HCT116 (cell line): ENCODE data around the gene DUOXA1. TPM values are rescaled to one million over a fixed set of nuclear protein-coding genes. Genes with fewer than 3 reads are reported as not detected.

ENCODE experiments used
- ATAC-seq: fragments of 200-7000 bp; cut with Tn5 transposase; 2 replicates; pipeline ENCODE4 v1.9.1; 2020; ENCODE audit warnings: mild to moderate bottlenecking, moderate library complexity
- BruUV-seq: library from RNA; stranded (reverse); fragments of 400-500 nt; replicated peaks from 2 replicates; lab custom pipeline; 2021; lab: Mats Ljungman, UMichigan
- CTCF ChIA-PET: fragments of 300-600 bp; sonication (Branson Sonifier 250); formaldehyde crosslinking; loops from one replicate; lab custom pipeline; 2021; ENCODE audit warnings: antibody characterized with exemption; lab: Charles Lee
- POLR2A ChIA-PET: fragments of 300-600, 350-600 bp; sonication (Branson Sonifier 250); formaldehyde crosslinking; loops from one replicate; lab custom pipeline; 2021; ENCODE audit warnings: antibody characterized with exemption; lab: Charles Lee
- RAD21 ChIA-PET, 2 experiments: fragments of 300-600 bp; sonication (Branson Sonifier 250); formaldehyde crosslinking; loops; one replicate each; lab custom pipeline; 2023; ENCODE audit warnings: low total read pairs in 2 of 2; ENCODE audit not compliant: uncharacterized antibody in 2 of 2, unreplicated experiment in 2 of 2, low non-redundant PET in 1 of 2; lab: Charles Lee
- DNase-seq: peaks from one replicate; pipeline ENCODE4 v3.0.0-alpha.2; 2010; ENCODE audit warnings: low read depth, low spot score
- H2AFZ ChIP-seq: fragments of 200-600 bp; shearing (Covaris generic), sonication (generic); 2 replicates; pipeline ENCODE4 v1.6.1; 2017; ENCODE audit warnings: low read depth, mixed run types, mixed read lengths, antibody characterized with exemption, low read length; ENCODE audit not compliant: poor library complexity, severe bottlenecking
- H3K27ac ChIP-seq: 2 replicates; pipeline ENCODE4 v1.5.1; 2012; ENCODE audit warnings: low read depth, low read length
- H3K27me3 ChIP-seq: fragments of 200-600 bp; sonication (generic); 2 replicates; pipeline ENCODE4 v1.6.1; 2016; ENCODE audit warnings: mixed run types, low read length, mixed read lengths; ENCODE audit not compliant: insufficient read depth
- H3K36me3 ChIP-seq, 2 experiments: fragments of 200-500 bp in 1 of 2; fragments of 200-600 bp in 1 of 2; sonication (Bioruptor generic) in 1 of 2; sonication (generic) in 1 of 2; 2 replicates each; pipeline versions ENCODE4 v1.5.1 to v1.6.1; 2014 to 2016; ENCODE audit warnings: low read length in 2 of 2, inconsistent platforms in 1 of 2, mixed read lengths in 1 of 2, mixed run types in 1 of 2; ENCODE audit not compliant: insufficient read depth in 2 of 2, control insufficient read depth in 1 of 2
- H3K4me1 ChIP-seq, 2 experiments: fragments of 200-600 bp in 1 of 2; sonication (generic) in 1 of 2; 2 replicates each; pipeline versions ENCODE4 v1.5.1 to v1.6.1; 2012 to 2017; ENCODE audit warnings: low read length in 2 of 2, inconsistent platforms in 1 of 2, mild to moderate bottlenecking in 1 of 2, mixed read lengths in 1 of 2, mixed run types in 1 of 2, moderate library complexity in 1 of 2; ENCODE audit not compliant: insufficient read depth in 2 of 2, control insufficient read depth in 1 of 2
- H3K4me2 ChIP-seq: fragments of 200-600 bp; sonication (generic); 2 replicates; pipeline ENCODE4 v1.6.1; 2017; ENCODE audit warnings: mixed run types, low read length, mixed read lengths
- H3K4me3 ChIP-seq, 2 experiments: fragments of 200-600 bp in 1 of 2; sonication (generic) in 1 of 2; replicated peaks in 1 of 2; 2 replicates each; pipeline ENCODE4 v1.5.1; 2011 to 2016; ENCODE audit warnings: low read length in 2 of 2, control low read depth in 1 of 2, low read depth in 1 of 2, mild to moderate bottlenecking in 1 of 2, mixed read lengths in 1 of 2, mixed run types in 1 of 2
- H3K79me2 ChIP-seq: fragments of 200-600 bp; sonication (generic); 2 replicates; pipeline ENCODE4 v1.6.1; 2017; ENCODE audit warnings: mild to moderate bottlenecking, mixed run types, low read length, moderate library complexity, mixed read lengths; ENCODE audit not compliant: insufficient read depth
- H3K9ac ChIP-seq: fragments of 200-600 bp; sonication (generic); 2 replicates; pipeline ENCODE4 v1.6.1; 2016; ENCODE audit warnings: low read length, mixed read lengths
- H3K9me2 ChIP-seq: fragments of 200-600 bp; sonication (generic), shearing (Covaris generic); 2 replicates; pipeline ENCODE4 v1.6.1; 2017; ENCODE audit warnings: mixed run types, mild to moderate bottlenecking, moderate library complexity; ENCODE audit not compliant: insufficient read depth
- H3K9me3 ChIP-seq, 2 experiments: fragments of 200-500 bp in 1 of 2; fragments of 200-600 bp in 1 of 2; sonication (Bioruptor generic) in 1 of 2; sonication (generic) in 1 of 2; 2 replicates each; pipeline ENCODE4 v1.6.1; 2014 to 2017; ENCODE audit warnings: low read length in 2 of 2, mixed read lengths in 2 of 2, inconsistent platforms in 1 of 2, low read depth in 1 of 2, mild to moderate bottlenecking in 1 of 2, mixed run types in 1 of 2, moderate library complexity in 1 of 2; ENCODE audit not compliant: control insufficient read depth in 1 of 2, insufficient read depth in 1 of 2
- H4K20me1 ChIP-seq: fragments of 200-600 bp; sonication (generic), shearing (Covaris generic); 2 replicates; pipeline ENCODE4 v1.6.1; 2017; ENCODE audit warnings: mixed run types, mild to moderate bottlenecking, moderate library complexity; ENCODE audit not compliant: insufficient read depth
- ELF1 ChIP-seq: IDR thresholded peaks from 2 replicates; pipeline ENCODE4 v1.6.1; 2012; ENCODE audit warnings: low read depth, borderline replicate concordance
- YY1 ChIP-seq: IDR thresholded peaks from 2 replicates; pipeline ENCODE4 v1.6.1; 2011; ENCODE audit warnings: low read length, low read depth, moderate library complexity, mild to moderate bottlenecking; ENCODE audit not compliant: insufficient replicate concordance; ENCODE audit errors: extremely low read depth
- ZFX ChIP-seq: fragments of 450-650 bp; IDR thresholded peaks from 2 replicates; pipeline ENCODE4 v1.6.1; 2017
- intact Hi-C: fragments of 100-400 bp; cut with micrococcal nuclease; formaldehyde crosslinking; loops from 2 replicates; pipeline ENCODE4 v1.10.0; 2022
- total RNA-seq: library from RNA; stranded (reverse); gene quantifications from one replicate; pipeline ENCODE4 v1.2.1, GENCODE V29; 2021; ENCODE audit not compliant: unreplicated experiment
- TF ChIP-seq, protein P1 (sequence below): IDR thresholded peaks from 2 replicates; pipeline ENCODE4 v1.6.1; 2012; ENCODE audit warnings: low read depth
- TF ChIP-seq, protein P2 (sequence below): IDR thresholded peaks from 2 replicates; pipeline ENCODE4 v1.6.1; 2012

DUOXA1 gene
- total RNA-seq, 1 experiment from 2014 or later = 2.3 TPM

DNA sequence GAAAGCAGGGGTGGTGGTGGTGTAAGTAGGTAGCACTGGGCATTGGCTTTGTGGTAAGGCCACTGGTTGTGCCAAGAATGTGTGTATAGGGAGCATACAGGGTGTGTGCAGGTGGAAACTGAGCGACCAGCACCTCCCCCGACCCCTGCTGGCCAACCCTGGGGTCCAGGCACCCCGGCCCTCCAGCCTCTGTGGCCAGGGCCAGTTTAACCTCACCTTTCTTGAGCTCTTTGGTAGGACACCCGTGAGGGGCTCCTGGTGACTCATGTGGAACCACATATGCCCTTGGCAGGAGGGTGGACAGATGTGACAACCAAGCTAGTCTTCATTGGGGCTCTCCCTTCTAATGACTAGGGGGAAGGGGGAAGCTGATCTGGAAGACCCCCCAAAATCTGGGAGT lies 38.6 kb upstream of the DUOXA1 start:
- no peak overlapping the region for H3K4me2 ChIP-seq
- H3K79me2 ChIP-seq = no peaks in the 10 kb centered on the region
- H4K20me1 ChIP-seq = no peaks in the 10 kb centered on the region
- H3K36me3 ChIP-seq = no peaks in the 10 kb centered on the region
- no peaks in the 10 kb centered on the region for H3K27me3 ChIP-seq
- ChIA-PET CTCF (interaction anchor here (0.7 to 2.4 kb wide), 7 partner anchors 14 to 229 kb away, joined by 3 to 6 read pairs (median 3); no protein-coding TSS in a partner anchor), RAD21 (no interaction called here), POLR2A (no interaction called here)
- no peak overlapping the region for H3K9ac ChIP-seq
- peaks cover 6 to 19% of the 10 kb centered on the region in 2 experiments for H3K4me1 ChIP-seq
- H3K9me3 ChIP-seq = no peaks in the 10 kb centered on the region
- BruUV-seq = no TSS peak
- no peak for DNase-seq
- ATAC-seq = no peak
- H3K9me2 ChIP-seq = no peaks in the 10 kb centered on the region
- H3K4me3 ChIP-seq = no peak overlapping the region
- intact Hi-C loops = loop anchor here (10.0 kb wide), 1 partner anchor 447 kb away; no protein-coding TSS in a partner anchor
- H3K27ac ChIP-seq = no peak overlapping the region
- no peak overlapping the region for H2AFZ ChIP-seq
- TF ChIP-seq, protein P1, sequence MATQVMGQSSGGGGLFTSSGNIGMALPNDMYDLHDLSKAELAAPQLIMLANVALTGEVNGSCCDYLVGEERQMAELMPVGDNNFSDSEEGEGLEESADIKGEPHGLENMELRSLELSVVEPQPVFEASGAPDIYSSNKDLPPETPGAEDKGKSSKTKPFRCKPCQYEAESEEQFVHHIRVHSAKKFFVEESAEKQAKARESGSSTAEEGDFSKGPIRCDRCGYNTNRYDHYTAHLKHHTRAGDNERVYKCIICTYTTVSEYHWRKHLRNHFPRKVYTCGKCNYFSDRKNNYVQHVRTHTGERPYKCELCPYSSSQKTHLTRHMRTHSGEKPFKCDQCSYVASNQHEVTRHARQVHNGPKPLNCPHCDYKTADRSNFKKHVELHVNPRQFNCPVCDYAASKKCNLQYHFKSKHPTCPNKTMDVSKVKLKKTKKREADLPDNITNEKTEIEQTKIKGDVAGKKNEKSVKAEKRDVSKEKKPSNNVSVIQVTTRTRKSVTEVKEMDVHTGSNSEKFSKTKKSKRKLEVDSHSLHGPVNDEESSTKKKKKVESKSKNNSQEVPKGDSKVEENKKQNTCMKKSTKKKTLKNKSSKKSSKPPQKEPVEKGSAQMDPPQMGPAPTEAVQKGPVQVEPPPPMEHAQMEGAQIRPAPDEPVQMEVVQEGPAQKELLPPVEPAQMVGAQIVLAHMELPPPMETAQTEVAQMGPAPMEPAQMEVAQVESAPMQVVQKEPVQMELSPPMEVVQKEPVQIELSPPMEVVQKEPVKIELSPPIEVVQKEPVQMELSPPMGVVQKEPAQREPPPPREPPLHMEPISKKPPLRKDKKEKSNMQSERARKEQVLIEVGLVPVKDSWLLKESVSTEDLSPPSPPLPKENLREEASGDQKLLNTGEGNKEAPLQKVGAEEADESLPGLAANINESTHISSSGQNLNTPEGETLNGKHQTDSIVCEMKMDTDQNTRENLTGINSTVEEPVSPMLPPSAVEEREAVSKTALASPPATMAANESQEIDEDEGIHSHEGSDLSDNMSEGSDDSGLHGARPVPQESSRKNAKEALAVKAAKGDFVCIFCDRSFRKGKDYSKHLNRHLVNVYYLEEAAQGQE = no peak
- TF ChIP-seq ELF1 = no peak
- no peak for TF ChIP-seq YY1
- TF ChIP-seq ZFX = no peak
- TF ChIP-seq, protein P2, sequence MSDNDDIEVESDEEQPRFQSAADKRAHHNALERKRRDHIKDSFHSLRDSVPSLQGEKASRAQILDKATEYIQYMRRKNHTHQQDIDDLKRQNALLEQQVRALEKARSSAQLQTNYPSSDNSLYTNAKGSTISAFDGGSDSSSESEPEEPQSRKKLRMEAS = no peak
